ENCODE measurements around the gene FCRL3. TPM values are rescaled to one million over a fixed set of nuclear protein-coding genes. Genes with fewer than 3 reads are reported as not detected.

Gene FCRL3
- total RNA-seq, 6 experiments from 2014 or later = 0.12 to 0.60 (median 0.20) TPM

DNA sequence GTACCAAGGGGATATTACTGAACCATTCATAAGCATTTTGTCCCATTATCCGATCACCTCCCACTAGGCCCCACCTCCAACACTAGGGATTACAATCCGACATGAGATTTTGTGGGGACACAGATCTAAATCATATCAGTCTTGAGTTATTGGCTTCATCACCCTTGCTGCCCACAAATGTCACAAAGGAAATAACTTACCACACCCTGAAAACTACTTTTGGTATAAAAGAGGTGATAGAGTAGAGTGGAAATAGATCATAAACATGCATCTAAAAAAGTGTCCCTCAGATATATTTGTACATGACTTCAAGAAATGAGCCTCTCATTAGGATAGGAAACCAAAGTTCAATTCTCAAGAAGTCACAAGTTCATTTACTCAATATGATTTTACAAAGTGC lies 22.6 kb upstream of the FCRL3 start:
- Histone ChIP-seq H3K4me3 (no peak overlapping the region), H3K27me3 (no peaks in the 10 kb centered on the region), H3K36me3 (no peaks in the 10 kb centered on the region), H3K27ac (no peak overlapping the region), H3K4me1 (no peaks in the 10 kb centered on the region), H3K9me3 (no peaks in the 10 kb centered on the region)
- no peak for TF ChIP-seq POLR2A (IDR thresholded peaks at IDR 0.05)
- TF ChIP-seq, protein P1, sequence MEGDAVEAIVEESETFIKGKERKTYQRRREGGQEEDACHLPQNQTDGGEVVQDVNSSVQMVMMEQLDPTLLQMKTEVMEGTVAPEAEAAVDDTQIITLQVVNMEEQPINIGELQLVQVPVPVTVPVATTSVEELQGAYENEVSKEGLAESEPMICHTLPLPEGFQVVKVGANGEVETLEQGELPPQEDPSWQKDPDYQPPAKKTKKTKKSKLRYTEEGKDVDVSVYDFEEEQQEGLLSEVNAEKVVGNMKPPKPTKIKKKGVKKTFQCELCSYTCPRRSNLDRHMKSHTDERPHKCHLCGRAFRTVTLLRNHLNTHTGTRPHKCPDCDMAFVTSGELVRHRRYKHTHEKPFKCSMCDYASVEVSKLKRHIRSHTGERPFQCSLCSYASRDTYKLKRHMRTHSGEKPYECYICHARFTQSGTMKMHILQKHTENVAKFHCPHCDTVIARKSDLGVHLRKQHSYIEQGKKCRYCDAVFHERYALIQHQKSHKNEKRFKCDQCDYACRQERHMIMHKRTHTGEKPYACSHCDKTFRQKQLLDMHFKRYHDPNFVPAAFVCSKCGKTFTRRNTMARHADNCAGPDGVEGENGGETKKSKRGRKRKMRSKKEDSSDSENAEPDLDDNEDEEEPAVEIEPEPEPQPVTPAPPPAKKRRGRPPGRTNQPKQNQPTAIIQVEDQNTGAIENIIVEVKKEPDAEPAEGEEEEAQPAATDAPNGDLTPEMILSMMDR (IDR thresholded peaks at IDR 0.05) = no peak
- DNase-seq = no peak
- no peak for ATAC-seq
- intact Hi-C loops (cut with DNase I) = no loop called here
- WGBS (ENCODE audit: insufficient coverage, low coverage, low lambda C conversion rate, missing lambda C conversion rate) = 57% methylated on average over 2 of the region's 2 CpGs

DNA sequence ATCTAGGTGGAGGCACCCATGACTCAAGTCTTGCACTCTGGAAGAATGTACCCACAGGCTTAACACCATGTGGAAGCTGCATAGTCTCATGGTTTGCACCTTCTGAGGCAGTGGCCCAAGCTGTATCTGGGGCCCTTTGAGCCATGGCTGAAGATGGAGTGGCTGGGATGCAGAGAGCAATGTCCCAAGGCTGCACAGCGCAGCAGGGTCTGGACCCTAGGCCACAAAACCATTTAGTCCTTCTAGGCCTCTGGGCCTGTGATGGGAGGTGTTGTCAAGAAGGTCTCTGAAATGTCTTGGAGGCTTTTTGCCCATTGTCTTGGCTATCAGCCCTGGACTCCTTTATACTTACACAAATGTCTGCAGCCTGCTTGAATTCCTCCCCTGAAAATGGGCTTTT lies 21.4 kb upstream of the FCRL3 start:
- Histone ChIP-seq H3K27ac (no peak overlapping the region), H3K27me3 (no peaks in the 10 kb centered on the region), H3K4me3 (no peak overlapping the region), H3K9me3 (no peaks in the 10 kb centered on the region), H3K36me3 (no peaks in the 10 kb centered on the region), H3K4me1 (no peaks in the 10 kb centered on the region)
- intact Hi-C loops (cut with DNase I) = no loop called here
- no peak for ATAC-seq
- TF ChIP-seq, protein P1 (IDR thresholded peaks at IDR 0.05) = no peak
- DNase-seq = no peak
- WGBS (ENCODE audit: insufficient coverage, low coverage, low lambda C conversion rate, missing lambda C conversion rate) = 60% methylated on average over 1 of the region's 1 CpG

DNA sequence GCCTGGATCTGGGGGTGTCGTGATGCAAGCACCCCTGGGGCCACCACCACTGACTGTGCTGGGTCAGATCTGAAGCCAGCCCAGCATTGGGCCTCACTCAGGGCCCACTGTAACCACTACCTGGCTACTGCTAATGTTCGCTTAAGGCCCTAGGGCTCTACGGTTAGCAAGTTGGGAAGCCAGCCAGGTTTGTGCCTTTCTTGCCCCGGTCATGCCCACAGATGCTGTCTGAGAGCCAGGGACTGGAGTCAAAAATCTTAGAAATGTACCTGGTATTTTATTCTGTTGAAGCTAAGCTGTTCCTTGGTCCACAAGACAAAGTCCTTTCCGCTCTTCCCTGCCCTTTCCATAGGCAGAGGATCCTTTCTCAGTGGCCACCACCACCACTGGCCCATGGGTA lies 15.2 kb upstream of the FCRL3 start:
- H3K4me3 ChIP-seq = no peak overlapping the region
- intact Hi-C loops (cut with DNase I) = no loop called here
- no peak for ATAC-seq
- WGBS (ENCODE audit: insufficient coverage, low coverage, low lambda C conversion rate, missing lambda C conversion rate) = 73% methylated on average over 3 of the region's 5 CpGs
- H3K4me1 ChIP-seq = no peaks in the 10 kb centered on the region
- no peaks in the 10 kb centered on the region for H3K27me3 ChIP-seq
- TF ChIP-seq POLR2A (IDR thresholded peaks at IDR 0.05) = no peak
- TF ChIP-seq, protein P1 (IDR thresholded peaks at IDR 0.05) = no peak
- no peak overlapping the region for H3K27ac ChIP-seq
- no peaks in the 10 kb centered on the region for H3K9me3 ChIP-seq
- DNase-seq = no peak
- no peaks in the 10 kb centered on the region for H3K36me3 ChIP-seq

DNA sequence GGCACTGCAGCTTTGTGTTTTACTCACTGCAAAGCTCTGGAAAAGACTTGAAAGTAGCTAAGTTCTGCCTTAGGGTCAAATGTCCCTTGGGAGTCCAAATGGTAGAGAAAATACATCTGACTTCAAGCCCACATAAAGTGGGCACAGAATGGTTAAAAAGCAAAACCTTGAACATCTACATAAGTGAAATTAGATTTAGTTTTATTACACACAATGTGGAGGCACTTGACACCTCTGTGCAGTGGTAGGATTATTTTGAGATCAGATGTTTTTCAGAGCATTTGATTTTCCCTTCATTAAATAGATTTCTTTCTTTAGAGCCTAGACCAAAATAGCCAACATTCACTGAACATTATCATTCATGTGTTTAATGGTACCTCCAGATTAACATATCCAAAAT lies 11.2 kb upstream of the FCRL3 start:
- no peak for DNase-seq

DNA sequence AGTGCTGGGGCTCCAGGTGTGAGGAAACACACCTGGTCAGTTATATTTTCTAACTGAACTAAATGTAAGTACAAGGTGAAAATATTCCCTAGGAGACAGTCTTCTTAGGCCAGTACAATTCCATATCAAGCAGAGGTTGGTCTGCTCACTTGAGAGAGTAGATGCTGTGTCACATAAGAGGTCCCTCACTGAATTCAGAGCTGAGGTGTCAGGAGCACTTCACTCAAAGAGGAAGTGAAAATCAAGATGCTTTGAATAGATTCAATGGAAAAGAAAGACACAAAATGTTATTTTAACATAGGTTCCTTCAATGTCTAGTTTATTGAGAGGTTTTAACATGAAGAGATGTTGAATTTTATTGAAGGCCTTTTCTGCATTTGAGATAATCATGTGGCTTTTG lies 4.3 kb upstream of the FCRL3 start:
- H3K4me3 ChIP-seq = no peak overlapping the region
- no peaks in the 10 kb centered on the region for H3K27me3 ChIP-seq
- H3K36me3 ChIP-seq = no peaks in the 10 kb centered on the region
- ATAC-seq (no peak), DNase-seq (no peak)
- intact Hi-C loops (cut with DNase I) = no loop called here
- no peaks in the 10 kb centered on the region for H3K9me3 ChIP-seq
- H3K4me1 ChIP-seq = no peaks in the 10 kb centered on the region
- H3K27ac ChIP-seq = no peak overlapping the region
- TF ChIP-seq POLR2A (IDR thresholded peaks at IDR 0.05) = no peak
- TF ChIP-seq, protein P1 (IDR thresholded peaks at IDR 0.05) = no peak

More for the DNA sequence above, 11.2 kb upstream of the FCRL3 start:
- TF ChIP-seq, protein P1 (IDR thresholded peaks at IDR 0.05) = no peak
- TF ChIP-seq POLR2A (IDR thresholded peaks at IDR 0.05) = no peak
- Histone ChIP-seq H3K9me3 (no peaks in the 10 kb centered on the region), H3K4me3 (no peak overlapping the region), H3K4me1 (no peaks in the 10 kb centered on the region), H3K27me3 (no peaks in the 10 kb centered on the region), H3K36me3 (no peaks in the 10 kb centered on the region), H3K27ac (no peak overlapping the region)
- intact Hi-C loops (cut with DNase I) = no loop called here
- ATAC-seq = no peak

Data from right lobe of liver (tissue), 6 donors.